ENCODE measurements around the gene CD1C.

DNA sequence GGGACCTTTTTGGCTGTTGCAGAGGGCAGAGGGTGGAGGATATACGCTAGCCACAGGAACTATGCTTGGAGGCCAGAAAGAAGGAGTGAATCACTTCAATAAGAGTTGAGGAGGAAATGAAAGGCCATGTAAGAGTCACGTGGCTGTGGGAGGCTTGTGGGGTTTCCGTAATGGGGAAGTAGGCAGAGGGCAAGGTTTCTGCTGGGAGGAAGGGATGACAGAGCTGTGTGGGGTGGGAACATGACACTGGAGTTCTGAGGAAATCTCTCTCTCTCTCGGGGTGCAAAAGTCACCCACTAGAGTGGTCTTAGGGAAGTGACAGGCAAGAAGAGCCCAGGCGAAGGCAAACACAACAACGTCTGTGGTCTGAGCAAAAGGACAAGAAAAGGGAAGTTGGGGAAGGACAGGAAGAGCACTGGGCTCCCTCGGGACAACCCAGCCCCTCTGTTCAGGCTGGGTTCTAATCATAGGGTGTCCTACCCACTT is 3.9 kb upstream of the CD1C start:
- TF ChIP-seq, protein P1, sequence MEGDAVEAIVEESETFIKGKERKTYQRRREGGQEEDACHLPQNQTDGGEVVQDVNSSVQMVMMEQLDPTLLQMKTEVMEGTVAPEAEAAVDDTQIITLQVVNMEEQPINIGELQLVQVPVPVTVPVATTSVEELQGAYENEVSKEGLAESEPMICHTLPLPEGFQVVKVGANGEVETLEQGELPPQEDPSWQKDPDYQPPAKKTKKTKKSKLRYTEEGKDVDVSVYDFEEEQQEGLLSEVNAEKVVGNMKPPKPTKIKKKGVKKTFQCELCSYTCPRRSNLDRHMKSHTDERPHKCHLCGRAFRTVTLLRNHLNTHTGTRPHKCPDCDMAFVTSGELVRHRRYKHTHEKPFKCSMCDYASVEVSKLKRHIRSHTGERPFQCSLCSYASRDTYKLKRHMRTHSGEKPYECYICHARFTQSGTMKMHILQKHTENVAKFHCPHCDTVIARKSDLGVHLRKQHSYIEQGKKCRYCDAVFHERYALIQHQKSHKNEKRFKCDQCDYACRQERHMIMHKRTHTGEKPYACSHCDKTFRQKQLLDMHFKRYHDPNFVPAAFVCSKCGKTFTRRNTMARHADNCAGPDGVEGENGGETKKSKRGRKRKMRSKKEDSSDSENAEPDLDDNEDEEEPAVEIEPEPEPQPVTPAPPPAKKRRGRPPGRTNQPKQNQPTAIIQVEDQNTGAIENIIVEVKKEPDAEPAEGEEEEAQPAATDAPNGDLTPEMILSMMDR (IDR thresholded peaks at IDR 0.05): no peak
- TF ChIP-seq ESRRA (CRISPR knock-in tag; IDR thresholded peaks at IDR 0.05; ENCODE audit: borderline replicate concordance) (no peak), JUN (CRISPR knock-in tag; IDR thresholded peaks at IDR 0.05) (no peak), SMAD4 (CRISPR knock-in tag; IDR thresholded peaks at IDR 0.05) (no peak)
